Chondrocyte (in vitro differentiated cells): ENCODE results near the gene EIF6. TPM values are rescaled to one million over a fixed set of nuclear protein-coding genes. Genes with fewer than 3 reads are reported as not detected.

Experiments
- DNase-seq: peaks from one replicate; pipeline ENCODE4 v3.0.0; 2021; ENCODE audit warnings: mixed read lengths, low spot score
- H3K27ac Mint-ChIP-seq: one replicate; pipeline ENCODE4 v1.8.0; 2021; ENCODE audit warnings: mild to moderate bottlenecking, moderate library complexity, mixed read lengths; ENCODE audit not compliant: unreplicated experiment
- H3K27me3 Mint-ChIP-seq: 2 replicates; pipeline ENCODE4 v1.8.0; 2021; ENCODE audit warnings: low read depth, mixed read lengths
- H3K36me3 Mint-ChIP-seq: 2 replicates; pipeline ENCODE4 v1.8.0; 2021; ENCODE audit warnings: low read depth, mixed read lengths
- H3K4me1 Mint-ChIP-seq: 2 replicates; pipeline ENCODE4 v1.8.0; 2021; ENCODE audit warnings: low read depth, mild to moderate bottlenecking, mixed read lengths
- H3K4me3 Mint-ChIP-seq: one replicate; pipeline ENCODE4 v1.8.0; 2021; ENCODE audit warnings: mild to moderate bottlenecking, moderate library complexity, mixed read lengths; ENCODE audit not compliant: unreplicated experiment
- H3K9me3 Mint-ChIP-seq: 2 replicates; pipeline ENCODE4 v1.8.0; 2021; ENCODE audit warnings: low read depth, mixed read lengths
- total RNA-seq: library from RNA; stranded (reverse); gene quantifications from 3 replicates; pipeline ENCODE4 v1.2.1, GENCODE V29; 2021
- TF ChIP-seq, protein P1 (sequence below): fragments of 200-600 bp; sonication (generic); IDR thresholded peaks from 2 replicates; pipeline ENCODE4 v1.5.0; 2021; ENCODE audit warnings: antibody characterized with exemption, mild to moderate bottlenecking, moderate library complexity

EIF6 gene
- total RNA-seq, 1 donor from 2014 or later: 125 TPM

DNA sequence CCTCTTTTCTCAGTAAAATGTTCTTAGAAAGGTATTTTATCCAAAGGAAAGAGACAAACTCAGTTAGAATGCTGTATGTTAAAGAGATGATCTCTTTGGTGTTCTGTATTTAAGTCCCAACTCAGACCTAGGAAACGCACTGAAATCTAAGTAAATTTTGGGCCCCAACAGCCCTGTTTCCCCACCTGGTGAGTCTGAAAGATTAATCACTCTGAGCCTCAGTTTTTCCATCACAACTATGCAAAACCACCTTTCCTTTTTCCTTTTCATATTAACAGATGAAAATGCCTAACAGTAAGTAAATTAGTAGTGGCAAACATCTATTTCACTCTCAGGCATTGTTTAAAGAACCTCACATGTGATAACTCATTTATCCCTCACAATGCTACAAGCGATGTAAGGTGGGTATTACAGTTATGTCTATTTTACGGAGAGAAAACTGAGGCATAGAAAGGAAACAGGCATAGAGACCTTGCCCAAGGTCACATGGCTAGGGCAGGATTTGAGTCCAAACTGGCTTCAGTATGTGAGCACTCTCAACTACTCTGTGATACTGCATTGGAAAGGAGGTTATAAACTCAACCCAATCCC is 43.6 kb upstream of the EIF6 start:
- no peak overlapping the region for H3K27ac Mint-ChIP-seq
- DNase-seq: no peak
- H3K4me3 Mint-ChIP-seq: no peak overlapping the region
- TF ChIP-seq, protein P1, sequence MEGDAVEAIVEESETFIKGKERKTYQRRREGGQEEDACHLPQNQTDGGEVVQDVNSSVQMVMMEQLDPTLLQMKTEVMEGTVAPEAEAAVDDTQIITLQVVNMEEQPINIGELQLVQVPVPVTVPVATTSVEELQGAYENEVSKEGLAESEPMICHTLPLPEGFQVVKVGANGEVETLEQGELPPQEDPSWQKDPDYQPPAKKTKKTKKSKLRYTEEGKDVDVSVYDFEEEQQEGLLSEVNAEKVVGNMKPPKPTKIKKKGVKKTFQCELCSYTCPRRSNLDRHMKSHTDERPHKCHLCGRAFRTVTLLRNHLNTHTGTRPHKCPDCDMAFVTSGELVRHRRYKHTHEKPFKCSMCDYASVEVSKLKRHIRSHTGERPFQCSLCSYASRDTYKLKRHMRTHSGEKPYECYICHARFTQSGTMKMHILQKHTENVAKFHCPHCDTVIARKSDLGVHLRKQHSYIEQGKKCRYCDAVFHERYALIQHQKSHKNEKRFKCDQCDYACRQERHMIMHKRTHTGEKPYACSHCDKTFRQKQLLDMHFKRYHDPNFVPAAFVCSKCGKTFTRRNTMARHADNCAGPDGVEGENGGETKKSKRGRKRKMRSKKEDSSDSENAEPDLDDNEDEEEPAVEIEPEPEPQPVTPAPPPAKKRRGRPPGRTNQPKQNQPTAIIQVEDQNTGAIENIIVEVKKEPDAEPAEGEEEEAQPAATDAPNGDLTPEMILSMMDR: no peak
- H3K27me3 Mint-ChIP-seq: no peaks in the 10 kb centered on the region
- no peaks in the 10 kb centered on the region for H3K9me3 Mint-ChIP-seq
- peaks cover 39% of the 10 kb centered on the region for H3K4me1 Mint-ChIP-seq
- no peaks in the 10 kb centered on the region for H3K36me3 Mint-ChIP-seq

DNA sequence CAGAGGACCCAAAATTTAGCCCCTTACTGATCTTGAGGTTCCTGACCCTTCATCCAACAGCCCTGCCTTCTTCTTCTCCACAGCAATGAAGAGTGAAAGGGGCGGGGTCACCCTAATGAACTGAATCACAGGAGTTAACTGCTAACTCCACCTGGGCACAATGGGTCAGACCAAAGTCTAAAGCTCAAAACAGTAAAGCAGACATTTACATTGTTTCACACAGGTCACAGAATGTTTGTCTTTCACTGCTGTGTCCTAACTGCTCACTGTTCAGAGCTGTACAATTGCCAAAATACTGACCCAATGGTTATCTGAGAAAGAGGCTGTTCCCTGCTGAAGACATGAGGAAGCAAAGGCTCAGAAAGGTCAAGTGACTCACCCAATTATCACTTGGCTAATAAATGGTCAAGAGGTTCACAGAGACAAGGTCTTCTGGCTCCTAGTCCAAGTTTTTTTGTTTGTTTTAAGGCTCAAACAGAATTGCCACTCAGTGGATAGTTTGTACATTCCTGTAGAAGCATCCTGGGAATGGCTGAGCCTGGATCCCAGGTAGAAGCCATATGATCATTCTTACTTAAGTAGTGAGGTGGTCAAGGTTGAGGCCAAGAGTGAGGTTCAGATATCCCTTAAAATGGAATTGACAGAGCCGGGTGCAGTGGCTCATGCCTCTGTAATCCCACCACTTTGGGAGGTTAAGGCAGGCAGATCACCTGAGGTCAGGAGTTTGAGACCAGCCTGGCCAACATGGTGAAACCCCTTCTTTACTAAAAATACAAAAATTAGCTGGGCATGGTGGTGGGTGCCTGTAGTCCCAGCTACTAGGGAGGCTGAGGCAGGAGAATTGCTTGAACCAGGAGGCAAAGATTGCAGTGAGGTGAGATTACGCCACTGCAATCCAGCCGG is 42.8 kb upstream of the EIF6 start:
- no peaks in the 10 kb centered on the region for H3K27me3 Mint-ChIP-seq
- H3K36me3 Mint-ChIP-seq: no peaks in the 10 kb centered on the region
- no peaks in the 10 kb centered on the region for H3K9me3 Mint-ChIP-seq
- peaks cover 41% of the 10 kb centered on the region for H3K4me1 Mint-ChIP-seq
- no peak overlapping the region for H3K27ac Mint-ChIP-seq
- DNase-seq: no peak
- TF ChIP-seq, protein P1: no peak
- no peak overlapping the region for H3K4me3 Mint-ChIP-seq

DNA sequence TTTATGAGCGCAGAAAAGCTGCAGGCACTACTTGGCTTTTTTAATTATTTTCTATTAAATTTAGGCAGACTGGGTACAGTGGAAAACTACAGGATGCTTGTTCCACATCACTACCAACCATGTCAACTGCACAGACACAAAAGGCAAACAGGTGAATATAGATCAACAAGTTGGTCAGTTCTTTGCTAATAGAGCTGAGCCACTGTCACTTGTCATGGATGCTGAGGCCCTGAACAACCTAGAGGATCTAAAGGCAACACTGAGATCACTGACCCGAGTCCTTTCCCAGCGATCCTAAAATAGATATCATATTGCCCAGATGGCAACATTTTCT is 42.1 kb upstream of the EIF6 start:
- Mint-ChIP-seq H3K9me3 (no peaks in the 10 kb centered on the region), H3K4me3 (no peak overlapping the region), H3K4me1 (peaks cover 45% of the 10 kb centered on the region), H3K36me3 (no peaks in the 10 kb centered on the region), H3K27ac (no peak overlapping the region), H3K27me3 (no peaks in the 10 kb centered on the region)
- TF ChIP-seq, protein P1: no peak
- no peak for DNase-seq

DNA sequence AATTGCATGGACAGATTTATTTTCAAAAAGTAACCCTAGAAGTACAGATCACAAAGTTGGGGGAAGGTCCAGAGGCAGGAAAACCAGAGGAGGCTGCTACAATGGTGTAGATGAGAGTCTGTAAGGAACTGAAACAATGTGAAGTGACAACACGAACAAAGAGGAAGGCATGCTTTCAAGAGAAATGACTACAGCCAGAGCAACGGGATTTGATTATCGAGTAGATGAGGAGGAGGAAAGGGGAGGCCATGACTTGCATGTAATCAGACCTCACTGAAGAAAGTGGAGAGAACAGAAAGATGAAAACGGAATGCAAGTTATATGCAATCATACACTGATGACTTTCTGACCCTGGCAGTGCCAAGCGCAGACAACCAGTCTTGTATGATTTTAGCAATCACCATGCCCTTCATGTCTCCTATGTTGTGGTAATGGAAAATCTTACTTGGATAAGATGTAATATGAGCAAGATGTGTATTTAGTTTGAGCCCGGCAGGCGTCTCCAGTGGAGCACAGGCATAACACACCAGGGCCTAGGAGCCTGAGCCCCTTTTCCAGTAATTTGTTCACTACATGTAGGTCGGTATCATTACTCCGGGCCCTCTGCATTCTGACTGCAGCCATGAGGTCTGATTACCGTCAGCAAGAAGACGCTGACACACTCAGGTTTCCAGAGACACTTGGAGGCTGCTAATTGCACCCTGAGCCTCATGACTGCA is 41.6 kb upstream of the EIF6 start:
- Mint-ChIP-seq H3K4me1 (peaks cover 47% of the 10 kb centered on the region), H3K27ac (peak overlapping the region; percentile 60), H3K27me3 (no peaks in the 10 kb centered on the region), H3K9me3 (no peaks in the 10 kb centered on the region), H3K36me3 (no peaks in the 10 kb centered on the region), H3K4me3 (no peak overlapping the region)
- TF ChIP-seq, protein P1: peak; percentile 31
- no peak for DNase-seq

DNA sequence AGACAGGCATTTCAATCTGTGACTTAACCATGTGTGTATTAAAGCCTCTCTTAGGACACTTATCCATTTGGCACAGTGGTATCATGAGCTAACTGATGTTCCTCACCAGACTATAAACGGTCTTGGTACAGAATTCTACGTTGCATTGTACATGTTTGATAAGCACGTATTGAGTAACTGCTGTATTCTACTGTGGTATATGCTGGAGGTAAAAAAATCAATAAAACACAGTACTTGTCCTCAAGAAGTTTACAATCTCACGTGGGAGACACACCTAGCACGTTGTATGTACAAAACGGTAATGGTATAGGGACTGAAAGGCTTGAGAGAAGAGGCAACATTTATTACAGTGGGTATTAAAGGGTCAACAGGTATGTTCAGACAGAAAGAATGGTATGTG is 40.8 kb upstream of the EIF6 start:
- TF ChIP-seq, protein P1: no peak
- no peak for DNase-seq
- no peaks in the 10 kb centered on the region for H3K27me3 Mint-ChIP-seq
- H3K9me3 Mint-ChIP-seq: no peaks in the 10 kb centered on the region
- peaks cover 47% of the 10 kb centered on the region for H3K4me1 Mint-ChIP-seq
- no peaks in the 10 kb centered on the region for H3K36me3 Mint-ChIP-seq
- H3K4me3 Mint-ChIP-seq: no peak overlapping the region
- H3K27ac Mint-ChIP-seq: no peak overlapping the region
